Type B pancreatic cell (in vitro differentiated cells): ENCODE results near the gene SFSWAP. TPM values are rescaled to one million over a fixed set of nuclear protein-coding genes. Genes with fewer than 3 reads are reported as not detected.

Experiments
- DNase-seq: peaks from one replicate; pipeline ENCODE4 v3.0.0; 2021; ENCODE audit warnings: mixed read lengths; ENCODE audit not compliant: unreplicated experiment; ENCODE audit errors: extremely low spot score
- H3K27ac Mint-ChIP-seq: 2 replicates; pipeline ENCODE4 v1.8.0; 2021; ENCODE audit warnings: mild to moderate bottlenecking, mixed read lengths
- H3K27me3 Mint-ChIP-seq: 2 replicates; pipeline ENCODE4 v1.8.0; 2021; ENCODE audit warnings: mixed read lengths
- H3K36me3 Mint-ChIP-seq: 2 replicates; pipeline ENCODE4 v1.8.0; 2021; ENCODE audit warnings: mixed read lengths
- H3K4me1 Mint-ChIP-seq: one replicate; pipeline ENCODE4 v1.8.0; 2021; ENCODE audit warnings: mixed read lengths; ENCODE audit not compliant: unreplicated experiment
- H3K4me3 Mint-ChIP-seq: 2 replicates; pipeline ENCODE4 v1.8.0; 2021; ENCODE audit warnings: mild to moderate bottlenecking, mixed read lengths
- H3K9me3 Mint-ChIP-seq: 2 replicates; pipeline ENCODE4 v1.8.0; 2021; ENCODE audit warnings: mixed read lengths
- CTCF ChIP-seq: fragments of 200-600 bp; sonication (generic); conservative IDR thresholded peaks from 2 replicates; pipeline ENCODE4 v1.5.0; 2021; ENCODE audit warnings: antibody characterized with exemption, mild to moderate bottlenecking
- total RNA-seq: library from RNA; stranded (reverse); gene quantifications from 2 replicates; pipeline ENCODE4 v1.2.1, GENCODE V29; 2021; ENCODE audit warnings: low replicate concordance

The SFSWAP gene
- total RNA-seq, 1 donor from 2014 or later = 59.3 TPM

- DNase-seq = no peak
- Mint-ChIP-seq H3K4me3 (no peak overlapping the region), H3K4me1 (peaks cover 5% of the 10 kb centered on the region), H3K27ac (no peak overlapping the region), H3K27me3 (no peaks in the 10 kb centered on the region), H3K36me3 (peaks cover 13% of the 10 kb centered on the region), H3K9me3 (no peaks in the 10 kb centered on the region)
- no peak for TF ChIP-seq CTCF
Observed at GRCh38 chr12:131796754-131797587, 86.1 kb downstream of the SFSWAP start.

- H3K27me3 Mint-ChIP-seq = no peaks in the 10 kb centered on the region
- H3K4me3 Mint-ChIP-seq = no peak overlapping the region
- TF ChIP-seq CTCF = no peak
- H3K36me3 Mint-ChIP-seq = peaks cover 13% of the 10 kb centered on the region
- DNase-seq = no peak
- peaks cover 5% of the 10 kb centered on the region for H3K4me1 Mint-ChIP-seq
- H3K9me3 Mint-ChIP-seq = no peaks in the 10 kb centered on the region
- no peak overlapping the region for H3K27ac Mint-ChIP-seq
Observed at GRCh38 chr12:131797588-131797934, 86.7 kb downstream of the SFSWAP start.

GRCh38 chr12:131799195-131799594 lies 88.3 kb downstream of the SFSWAP start:
- Mint-ChIP-seq H3K27me3 (no peaks in the 10 kb centered on the region), H3K36me3 (peaks cover 13% of the 10 kb centered on the region), H3K4me3 (no peak overlapping the region), H3K27ac (no peak overlapping the region), H3K9me3 (no peaks in the 10 kb centered on the region), H3K4me1 (peaks cover 5% of the 10 kb centered on the region)
- no peak for DNase-seq
- no peak for TF ChIP-seq CTCF

- no peak for DNase-seq
- H3K36me3 Mint-ChIP-seq = peaks cover 13% of the 10 kb centered on the region
- no peaks in the 10 kb centered on the region for H3K27me3 Mint-ChIP-seq
- no peak for TF ChIP-seq CTCF
- no peak overlapping the region for H3K27ac Mint-ChIP-seq
- no peaks in the 10 kb centered on the region for H3K9me3 Mint-ChIP-seq
- H3K4me1 Mint-ChIP-seq = peaks cover 5% of the 10 kb centered on the region
- no peak overlapping the region for H3K4me3 Mint-ChIP-seq
Observed at GRCh38 chr12:131799828-131800593, 89.1 kb downstream of the SFSWAP start.

- no peak overlapping the region for H3K4me3 Mint-ChIP-seq
- TF ChIP-seq CTCF = no peak
- H3K27me3 Mint-ChIP-seq = no peaks in the 10 kb centered on the region
- no peaks in the 10 kb centered on the region for H3K9me3 Mint-ChIP-seq
- no peak overlapping the region for H3K27ac Mint-ChIP-seq
- peaks cover 13% of the 10 kb centered on the region for H3K36me3 Mint-ChIP-seq
- DNase-seq = no peak
- H3K4me1 Mint-ChIP-seq = peaks cover 5% of the 10 kb centered on the region
Observed at GRCh38 chr12:131800594-131801135, 89.8 kb downstream of the SFSWAP start.
